ENCODE results near the gene ACP2. TPM values are rescaled to one million over a fixed set of nuclear protein-coding genes. Genes with fewer than 3 reads are reported as not detected.
"Not testable (repeated sequence)": the region's sequence is repeated elsewhere in the genome, so short reads cannot be mapped to it uniquely, and the experiment has no call there.

The ACP2 gene
- total RNA-seq, 1 donor from 2014 or later, result 38.2 TPM

DNA sequence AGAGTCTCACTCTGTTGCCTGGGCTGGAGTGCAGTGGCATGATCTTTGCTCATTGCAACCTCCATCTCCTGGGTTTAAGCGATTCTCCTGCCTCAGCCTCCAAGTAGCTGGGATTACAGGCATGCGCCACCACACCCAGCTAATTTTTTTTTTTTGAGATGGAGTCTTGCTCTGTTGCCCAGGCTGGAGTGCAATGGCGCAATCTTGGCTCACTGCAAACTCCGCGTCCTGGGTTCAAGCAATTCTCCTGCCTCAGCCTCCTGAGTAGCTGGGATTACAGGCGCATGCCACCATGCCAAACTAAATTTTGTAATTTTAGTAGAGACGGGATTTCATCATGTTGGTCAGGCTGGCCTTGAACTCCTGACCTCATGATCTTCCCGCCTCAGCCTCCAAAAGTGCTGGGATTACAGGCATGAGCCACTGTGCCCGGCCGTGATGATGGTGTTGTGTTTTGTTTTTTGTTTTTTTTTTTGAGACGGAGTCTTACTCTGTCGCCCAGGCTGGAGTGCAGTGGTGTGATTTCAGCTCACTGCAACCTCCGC, 40.5 kb downstream of the ACP2 start:
- not testable (repeated sequence) for DNase-seq (ENCODE audit: low spot score)

DNA sequence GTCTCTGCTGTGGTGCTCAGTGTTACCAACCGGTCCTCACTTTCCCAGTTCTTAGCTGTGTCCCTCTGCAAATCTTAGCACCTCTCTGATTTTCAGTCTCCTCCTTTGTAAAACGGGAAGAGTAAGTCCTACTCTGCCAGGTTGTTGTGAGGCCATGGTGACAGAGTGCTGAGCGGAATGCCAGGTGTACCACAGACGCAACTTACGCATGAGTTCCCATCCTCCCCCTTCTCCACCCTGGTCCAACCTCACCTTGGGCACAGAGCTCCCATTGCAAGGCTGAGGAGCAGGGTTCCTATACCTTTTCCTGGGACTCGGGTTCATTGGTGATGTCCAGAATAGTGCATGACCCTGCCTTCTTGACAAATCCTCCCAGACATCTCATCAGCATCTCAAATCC, 41.2 kb downstream of the ACP2 start:
- no peak for DNase-seq (ENCODE audit: low spot score)

DNA sequence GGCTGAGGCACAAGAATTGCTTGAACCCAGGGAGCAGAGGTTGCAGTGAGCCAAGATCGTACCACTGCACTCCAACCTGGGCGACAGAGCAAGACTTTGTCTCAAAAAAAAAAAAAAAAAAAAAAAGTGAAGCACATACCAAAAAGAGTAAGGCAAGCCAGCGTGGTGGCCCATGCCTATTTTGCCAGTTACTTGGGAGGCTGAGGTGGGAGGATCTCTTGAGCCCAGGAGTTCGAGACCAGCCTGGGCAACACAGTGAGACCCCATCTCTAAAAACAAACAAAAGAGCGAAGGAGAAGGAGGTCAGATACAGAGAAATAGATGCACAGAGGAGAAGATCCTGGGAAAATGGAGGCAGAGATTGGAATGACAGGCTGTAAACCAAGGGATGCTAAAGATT, 42.0 kb downstream of the ACP2 start:
- not testable (repeated sequence) for DNase-seq (ENCODE audit: low spot score)

DNA sequence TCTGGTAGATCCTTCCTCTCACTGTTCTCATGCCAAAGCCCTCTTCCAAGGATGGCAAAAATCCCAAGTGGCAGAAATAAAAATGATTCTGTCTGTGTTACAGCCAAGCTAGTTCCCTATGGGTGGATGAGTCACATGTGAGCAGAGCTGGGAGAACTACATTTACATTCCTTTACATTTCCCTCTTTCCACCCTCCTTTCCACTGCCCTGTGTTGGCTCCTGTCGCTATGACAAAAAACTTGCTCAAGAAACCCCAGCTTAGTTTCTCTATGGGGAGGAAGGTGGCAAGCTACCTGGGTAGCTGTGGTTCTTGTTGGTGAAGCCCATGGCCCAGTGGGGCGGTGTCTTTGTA, 44.0 kb downstream of the ACP2 start:
- no peak for DNase-seq (ENCODE audit: low spot score)

DNA sequence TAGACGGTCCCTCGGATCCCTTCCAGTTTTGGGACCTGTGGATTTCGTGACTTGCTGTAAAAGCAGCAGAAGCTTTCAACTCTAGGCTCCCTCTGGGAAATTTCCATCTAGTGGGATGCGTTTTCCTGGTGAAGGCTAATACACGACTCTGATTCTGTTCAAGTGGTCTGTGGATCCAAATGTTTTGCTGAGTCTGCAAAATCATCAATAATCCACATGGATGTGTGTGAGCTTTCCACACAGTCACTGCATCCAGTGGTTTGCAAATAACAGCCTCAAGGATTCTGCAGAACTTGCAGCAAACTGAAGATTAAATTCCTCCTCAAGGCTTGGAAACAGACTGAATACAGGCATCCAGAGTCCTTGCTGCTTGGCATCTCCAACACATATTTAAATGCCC, 46.0 kb downstream of the ACP2 start:
- DNase-seq (ENCODE audit: low spot score), result no peak

DNA sequence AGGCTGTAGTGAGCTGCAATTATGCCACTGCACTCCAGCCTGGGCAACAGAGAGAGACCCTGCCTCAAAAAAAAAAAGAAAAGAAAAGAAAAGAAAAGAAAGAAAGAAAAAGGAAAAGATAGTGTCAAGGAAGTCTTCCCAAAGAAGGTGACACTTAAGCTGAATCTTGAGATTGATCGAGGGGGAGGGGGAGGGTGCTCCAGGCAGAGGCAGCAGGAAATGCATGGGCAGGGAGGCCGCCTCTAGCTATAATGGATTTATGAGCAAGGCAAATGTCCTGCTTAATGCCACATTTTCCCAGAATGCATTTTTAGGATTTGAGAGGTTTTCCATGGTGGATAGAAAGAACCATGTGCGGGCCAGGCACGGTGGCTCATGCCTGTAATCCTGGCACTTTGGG, 47.6 kb downstream of the ACP2 start:
- no peak for DNase-seq (ENCODE audit: low spot score)

DNA sequence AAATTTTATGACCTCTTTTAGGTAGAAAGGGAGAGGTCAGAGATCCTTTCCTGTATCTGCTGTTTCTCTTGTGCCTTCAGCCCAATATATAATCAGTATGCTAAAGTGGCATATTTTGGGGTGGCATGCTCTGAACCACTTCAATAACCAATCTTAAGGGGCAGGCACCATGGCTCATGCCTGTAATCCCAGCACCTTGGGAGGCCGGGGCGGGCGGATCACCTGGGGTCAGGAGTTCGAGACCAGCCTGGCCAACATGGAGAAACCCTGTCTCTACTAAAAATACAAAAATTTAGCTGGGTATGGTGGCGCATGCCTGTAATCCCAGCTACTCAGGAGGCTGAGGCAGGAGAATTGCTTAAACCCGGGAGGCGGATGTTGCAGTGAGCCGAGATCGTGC, 50.5 kb downstream of the ACP2 start:
- not testable (repeated sequence) for DNase-seq (ENCODE audit: low spot score)

DNA sequence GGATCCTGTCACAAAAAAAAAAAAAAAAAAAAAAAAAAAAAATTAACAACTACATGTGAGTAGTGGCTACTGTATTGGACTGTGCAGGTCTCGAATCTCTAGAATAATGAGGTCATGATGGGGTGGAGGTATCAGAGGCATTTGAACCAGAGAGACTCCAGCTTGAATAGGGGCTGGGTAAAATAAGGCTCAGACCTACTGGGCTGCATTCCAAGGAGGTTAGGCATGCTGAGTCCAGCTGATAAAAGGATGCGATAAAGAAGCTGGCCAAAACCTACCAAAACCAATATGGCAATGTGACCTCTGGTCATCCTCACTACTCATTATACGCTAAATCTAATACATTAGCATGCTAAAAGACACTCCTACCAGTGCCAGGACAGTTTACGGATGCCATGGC, 56.5 kb downstream of the ACP2 start:
- DNase-seq (ENCODE audit: low spot score), result no peak

DNA sequence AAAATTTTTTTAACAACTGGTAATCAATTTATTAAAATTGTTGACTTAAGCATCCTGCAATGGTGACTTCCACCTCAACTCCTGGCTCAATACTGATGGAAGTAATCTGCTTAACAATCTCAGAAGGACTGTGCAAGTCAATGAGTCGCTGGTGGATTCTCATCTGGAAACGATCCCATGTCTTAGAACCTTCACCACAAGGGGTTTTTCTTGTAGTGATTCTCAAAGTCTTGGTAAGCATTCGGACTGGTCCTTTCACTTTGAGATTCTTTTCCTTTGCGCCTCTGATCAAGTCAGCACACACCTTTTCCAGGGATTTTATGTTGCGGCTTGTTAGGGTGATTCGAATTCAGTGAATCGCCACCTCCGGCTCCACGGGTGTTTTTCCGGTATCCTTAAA, 57.5 kb downstream of the ACP2 start:
- not testable (repeated sequence) for DNase-seq (ENCODE audit: low spot score)

Other genes with a start within 250 kb of the ACP2 start
- gene ARFGAP2, start 71.9 kb downstream of the ACP2 start, total RNA-seq, result 57.0 TPM
- gene PACSIN3, start 62.4 kb downstream of the ACP2 start, total RNA-seq, result 14.9 TPM
- gene DDB2, start 33.8 kb downstream of the ACP2 start, total RNA-seq, result 21.0 TPM
- gene NR1H3, start 9.2 kb upstream of the ACP2 start, total RNA-seq, result 73.2 TPM
- 35.7 TPM for gene MADD, start 21.3 kb upstream of the ACP2 start, total RNA-seq
- gene MYBPC3, start 103.9 kb upstream of the ACP2 start, total RNA-seq, result 0.48 TPM
- gene SPI1, start 129.7 kb upstream of the ACP2 start, total RNA-seq, result 74.7 TPM
- 49.7 TPM for gene SLC39A13, start 159.8 kb upstream of the ACP2 start, total RNA-seq
- gene PSMC3, start 177.6 kb upstream of the ACP2 start, total RNA-seq, result 116 TPM
- 0.55 TPM for gene RAPSN, start 200.3 kb upstream of the ACP2 start, total RNA-seq

Measured in mesenteric fat pad (tissue), 1 donor.